Globus pallidus (tissue), 1 donor: Measurements from ENCODE around the gene NADSYN1.

Experiments
- DNase-seq: peaks from one replicate; pipeline ENCODE4 v3.0.0-alpha.2; 2015; ENCODE audit warnings: low spot score

NADSYN1 gene

GRCh38 chr11:71548716-71549151, 95.7 kb downstream of the NADSYN1 start:
- DNase-seq = no peak
